GM12892 (cell line): Measurements from ENCODE around the gene RGS5.

Experiments
- DNase-seq: peaks from one replicate; pipeline ENCODE4 v3.0.0; 2011; ENCODE audit not compliant: insufficient read length
- FAIRE-seq: peaks from 2 replicates; lab custom pipeline; 2011; peaks lifted over from hg19 to GRCh38; lab: Jason Lieb, UNC
- POLR2A ChIP-seq: IDR thresholded peaks from 2 replicates; pipeline ENCODE4 v1.6.1; 2011; ENCODE audit warnings: low read depth, low read length, control low read depth
- POLR2AphosphoS5 ChIP-seq: IDR thresholded peaks from 2 replicates; pipeline ENCODE4 v1.6.1; 2011; ENCODE audit warnings: low read depth, low read length, control low read depth
- TAF1 ChIP-seq: IDR thresholded peaks from 2 replicates; pipeline ENCODE4 v1.6.1; 2011; ENCODE audit warnings: low read depth, mild to moderate bottlenecking, control low read depth, low read length, borderline replicate concordance

Gene RGS5

DNA sequence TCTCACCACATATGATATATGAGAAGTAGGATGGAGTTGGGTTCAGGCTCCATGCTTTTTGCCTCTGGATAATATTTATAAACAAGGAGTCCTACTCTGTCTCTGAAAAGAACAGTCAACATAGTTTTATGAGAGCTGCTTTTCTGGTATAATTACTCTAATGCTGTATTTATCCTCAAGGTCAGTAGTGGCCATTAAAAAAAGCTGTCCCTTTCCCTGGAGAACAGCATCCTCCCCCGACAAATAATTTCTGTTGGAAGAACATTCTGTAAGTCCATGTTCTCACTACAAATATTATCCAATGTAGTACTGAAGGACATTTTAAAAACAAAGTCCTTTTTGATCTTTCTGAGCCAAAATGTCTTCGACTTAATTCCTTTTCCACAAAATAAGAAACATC is 9.0 kb upstream of the RGS5 start:
- TF ChIP-seq POLR2AphosphoS5 (no peak), TAF1 (no peak), POLR2A (no peak)
- FAIRE-seq (no peak), DNase-seq (no peak)

DNA sequence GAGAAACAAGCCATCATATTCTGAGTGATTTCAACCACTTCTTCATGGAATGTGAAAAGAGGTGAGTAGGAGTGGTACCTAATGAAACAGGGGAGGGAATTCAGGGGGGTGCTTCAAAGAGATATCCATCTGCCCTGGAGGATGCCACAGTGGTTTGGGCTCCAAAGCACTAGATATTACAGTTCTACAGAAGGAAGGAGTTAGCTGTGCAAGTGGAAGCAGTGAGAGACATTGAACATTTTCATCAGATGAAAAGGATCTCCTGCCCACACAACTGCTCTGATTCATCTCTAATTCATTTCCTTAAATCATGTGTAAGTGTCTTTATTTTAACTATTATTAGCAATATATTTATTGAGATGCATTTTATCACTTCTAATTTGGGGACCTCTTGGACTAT is 2.8 kb upstream of the RGS5 start:
- DNase-seq (no peak), FAIRE-seq (no peak)
- TF ChIP-seq TAF1, result no peak
- TF ChIP-seq POLR2A, result no peak
- TF ChIP-seq POLR2AphosphoS5, result no peak

DNA sequence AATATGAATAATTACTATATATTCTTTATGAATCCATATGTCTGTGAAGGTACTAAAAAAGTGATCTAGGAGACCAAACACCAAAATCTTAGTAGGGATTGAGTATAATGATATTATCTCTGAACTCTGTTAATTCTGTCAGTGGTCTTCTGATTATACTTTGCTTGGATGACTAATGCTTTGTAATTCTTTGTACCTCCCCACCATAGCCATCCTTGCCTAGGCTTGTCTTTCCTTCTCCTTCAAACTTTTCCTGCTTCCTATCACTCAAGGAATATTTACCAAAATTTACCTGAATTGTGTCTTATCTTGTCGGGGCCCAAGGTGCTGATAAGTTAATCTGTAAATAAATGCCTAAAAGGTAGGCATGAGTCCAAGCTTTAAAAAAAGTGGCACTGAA is 845 bp upstream of the RGS5 start:
- TF ChIP-seq POLR2AphosphoS5 (no peak), POLR2A (no peak), TAF1 (no peak)
- DNase-seq (no peak), FAIRE-seq (no peak)

GRCh38 chr1:163201906-163202305 is 810 bp downstream of the RGS5 start:
- TF ChIP-seq TAF1, result no peak
- no peak for TF ChIP-seq POLR2A
- no peak for TF ChIP-seq POLR2AphosphoS5
- FAIRE-seq (no peak), DNase-seq (no peak)

DNA sequence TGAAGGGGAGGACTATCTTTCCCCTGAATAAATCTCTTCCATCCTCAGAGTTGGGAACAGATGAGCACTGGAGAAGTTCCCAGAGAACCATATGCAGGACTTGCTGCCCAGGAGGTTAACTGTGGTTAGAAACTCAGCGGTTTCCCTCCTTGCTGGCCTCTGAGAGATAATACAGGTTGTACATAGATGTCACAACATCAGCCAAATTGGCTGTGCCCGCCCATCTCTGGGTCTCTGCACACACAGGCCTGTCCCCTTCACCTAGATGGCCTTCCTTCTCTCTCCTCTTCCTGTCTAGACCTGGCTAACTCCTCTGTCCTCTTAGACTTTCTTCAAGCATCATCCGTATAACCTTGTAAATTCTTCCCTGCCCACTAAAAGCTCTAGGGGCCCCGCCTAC is 5.7 kb downstream of the RGS5 start:
- TF ChIP-seq POLR2AphosphoS5, result no peak
- no peak for TF ChIP-seq POLR2A
- no peak for TF ChIP-seq TAF1
- FAIRE-seq, result no peak
- no peak for DNase-seq

GRCh38 chr1:163196449-163196787 is 6.3 kb downstream of the RGS5 start:
- DNase-seq (no peak), FAIRE-seq (no peak)
- TF ChIP-seq TAF1, result no peak
- TF ChIP-seq POLR2A, result no peak

DNA sequence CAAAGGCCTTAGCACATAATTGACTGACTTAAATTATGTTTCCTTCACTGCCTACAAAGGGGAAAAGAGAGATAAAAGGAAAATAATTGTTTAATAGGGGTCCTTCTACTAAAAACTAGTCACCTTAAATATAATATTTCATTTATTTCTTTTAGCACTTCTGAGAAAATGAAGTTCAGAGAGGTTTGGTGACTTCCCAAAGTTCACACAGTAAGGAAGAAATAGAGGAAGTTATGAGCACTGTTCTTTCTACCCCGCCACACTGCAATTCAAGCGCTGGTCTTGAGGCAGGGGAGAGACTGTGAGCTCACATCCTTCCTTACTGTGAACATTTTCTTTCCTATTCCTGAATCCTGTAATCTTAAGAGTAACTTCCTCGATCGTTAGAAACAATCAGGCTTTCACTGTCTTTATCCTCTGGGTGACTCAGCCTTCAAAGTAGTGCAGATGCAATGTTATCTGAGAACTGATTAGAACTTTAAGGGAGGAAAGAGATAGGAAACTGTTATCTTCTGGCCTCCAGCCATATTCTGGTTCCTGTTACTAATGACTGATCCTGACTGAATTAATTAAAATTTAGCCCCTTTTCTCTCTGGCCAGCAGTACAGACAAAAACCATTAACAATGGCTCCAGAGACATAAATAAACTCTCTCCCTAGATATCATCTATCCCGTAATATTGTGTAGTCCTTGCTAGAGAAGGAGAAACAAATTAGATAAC is 6.8 kb downstream of the RGS5 start:
- TF ChIP-seq POLR2AphosphoS5, result no peak
- TF ChIP-seq TAF1, result no peak
- no peak for TF ChIP-seq POLR2A
- FAIRE-seq, result no peak
- DNase-seq, result no peak

DNA sequence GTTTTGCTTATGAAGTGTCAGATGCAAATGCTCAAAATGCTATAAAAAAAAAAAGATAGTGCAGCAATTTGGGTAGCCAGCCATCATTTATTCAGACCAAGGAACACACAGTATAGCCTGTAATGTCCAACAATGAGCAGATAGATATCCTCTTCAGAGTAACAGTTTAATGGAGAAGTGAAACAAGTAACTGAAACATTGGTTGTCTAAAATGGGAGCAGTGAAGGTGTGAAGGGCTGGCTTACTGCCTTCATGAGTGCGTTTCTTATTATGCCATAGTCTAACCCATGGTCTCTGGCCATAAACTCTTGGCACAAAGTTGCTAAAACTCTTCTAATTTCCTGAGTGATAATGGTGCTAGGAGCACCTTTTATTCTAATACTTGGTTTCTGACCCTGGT is 11.4 kb downstream of the RGS5 start:
- TF ChIP-seq POLR2AphosphoS5 (no peak), TAF1 (no peak), POLR2A (no peak)
- FAIRE-seq, result no peak
- no peak for DNase-seq

- TF ChIP-seq POLR2A (no peak), TAF1 (no peak), POLR2AphosphoS5 (no peak)
- no peak for DNase-seq
- FAIRE-seq, result no peak
Measured at GRCh38 chr1:163188947-163189346, 13.8 kb downstream of the RGS5 start.

DNA sequence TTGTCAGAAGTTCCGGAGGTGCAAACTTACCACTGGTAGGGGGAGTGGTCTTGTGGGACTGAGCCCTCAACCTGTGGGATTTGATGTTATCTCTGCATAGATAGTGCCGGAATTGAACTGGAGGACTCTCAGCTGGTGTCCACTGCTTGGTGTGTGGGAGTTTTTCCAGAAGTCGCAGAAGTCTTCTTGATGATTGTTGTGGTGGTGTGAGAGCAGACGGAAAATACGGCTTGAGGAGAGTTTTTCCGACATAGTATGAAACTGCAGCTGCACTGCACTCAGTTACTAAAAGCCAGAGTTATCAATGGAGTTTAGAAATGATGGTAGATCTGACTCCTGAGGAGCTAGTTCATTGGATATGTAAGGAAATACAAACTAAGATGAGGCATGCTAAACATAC is 14.9 kb downstream of the RGS5 start:
- no peak for FAIRE-seq

DNA sequence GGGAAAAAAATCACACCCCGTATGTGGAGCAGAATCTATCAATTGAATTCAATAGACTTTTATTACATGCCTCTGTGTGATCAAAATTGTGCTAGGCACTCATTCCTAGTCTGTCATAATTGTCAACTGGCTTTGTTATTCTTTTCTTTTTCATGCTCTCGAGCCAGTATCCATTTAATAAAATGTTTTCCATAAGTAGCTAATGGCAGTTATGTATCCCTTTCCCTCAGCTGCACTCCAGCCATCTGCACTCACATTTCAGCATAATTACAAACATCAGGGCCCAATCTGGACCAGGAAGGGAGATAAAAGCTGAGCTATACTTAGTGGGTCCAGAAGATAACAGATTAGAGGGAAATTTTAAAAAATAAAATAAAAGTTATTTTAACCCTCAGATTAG is 15.9 kb downstream of the RGS5 start:
- TF ChIP-seq POLR2AphosphoS5 (no peak), POLR2A (no peak), TAF1 (no peak)
- FAIRE-seq, result no peak
- no peak for DNase-seq

More for the DNA sequence above, 14.9 kb downstream of the RGS5 start:
- TF ChIP-seq POLR2A (no peak), TAF1 (no peak), POLR2AphosphoS5 (no peak)
- DNase-seq, result no peak

DNA sequence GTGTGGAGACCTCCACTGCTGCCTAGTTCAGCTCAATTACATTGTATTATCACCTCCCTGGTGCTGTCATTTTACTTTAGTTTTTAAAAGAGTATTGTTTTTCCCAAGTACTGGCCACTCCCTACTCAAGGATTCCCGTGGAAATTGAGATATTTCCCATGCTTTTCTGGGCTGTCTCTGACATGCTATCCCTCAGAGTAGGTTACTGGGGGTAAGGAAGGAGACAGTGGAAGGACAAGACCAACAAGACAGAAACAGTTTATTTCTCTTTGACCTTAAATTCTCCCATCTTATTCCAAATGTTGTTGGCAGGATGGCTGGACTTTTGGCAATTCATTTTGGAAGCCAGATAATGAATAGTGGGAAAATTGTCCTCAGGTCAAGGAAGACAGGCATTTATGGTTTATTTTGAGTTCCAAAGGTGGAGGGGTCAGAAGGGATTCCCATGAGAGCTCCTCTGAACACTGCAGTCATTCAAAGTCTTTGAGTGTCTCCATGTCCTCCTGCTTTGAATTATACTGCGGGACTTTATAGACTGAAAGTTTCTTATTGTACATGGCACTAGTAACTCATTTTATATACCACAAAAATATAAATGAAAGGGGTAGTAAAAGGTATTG is 20.3 kb downstream of the RGS5 start:
- no peak for FAIRE-seq
- no peak for DNase-seq
- no peak for TF ChIP-seq POLR2AphosphoS5
- no peak for TF ChIP-seq POLR2A
- no peak for TF ChIP-seq TAF1

GRCh38 chr1:163178628-163179027 is 24.1 kb downstream of the RGS5 start:
- TF ChIP-seq POLR2AphosphoS5 (no peak), TAF1 (no peak), POLR2A (no peak)
- FAIRE-seq (no peak), DNase-seq (no peak)

DNA sequence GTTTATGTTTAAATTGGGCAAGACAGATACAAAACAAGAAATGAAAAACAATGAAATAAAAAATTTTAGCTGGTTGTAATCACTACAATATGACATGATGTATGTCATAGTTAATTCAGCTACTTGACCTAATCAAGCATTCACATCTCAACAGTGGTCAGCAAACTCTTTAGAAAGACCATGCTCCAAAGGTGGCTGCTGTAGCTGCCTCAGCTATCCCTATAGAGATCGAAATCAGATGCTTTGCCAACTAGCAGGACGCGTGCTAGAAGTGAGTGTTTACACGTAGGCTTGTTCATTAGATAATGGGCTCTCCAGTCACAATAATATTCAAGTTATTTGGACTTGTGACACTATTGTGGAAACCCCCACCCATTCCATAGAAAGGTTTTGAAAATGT is 25.9 kb downstream of the RGS5 start:
- TF ChIP-seq TAF1, result no peak
- no peak for TF ChIP-seq POLR2A
- no peak for TF ChIP-seq POLR2AphosphoS5
- DNase-seq (no peak), FAIRE-seq (no peak)
